ENCODE results near the gene TK2. TPM values are rescaled to one million over a fixed set of nuclear protein-coding genes. Genes with fewer than 3 reads are reported as not detected.

The TK2 gene
- total RNA-seq, 1 donor from 2014 or later, result 21.5 TPM

GRCh38 chr16:66592814-66593213 is 42.9 kb upstream of the TK2 start:
- Histone ChIP-seq H3K27me3 (no peaks in the 10 kb centered on the region), H3K4me3 (no peak overlapping the region), H3K36me3 (no peaks in the 10 kb centered on the region), H3K27ac (no peak overlapping the region), H3K4me1 (no peaks in the 10 kb centered on the region), H3K9me3 (no peaks in the 10 kb centered on the region)
- no peak for DNase-seq (ENCODE audit: low spot score in 2 of 2)
- no peak for TF ChIP-seq CTCF (IDR thresholded peaks at IDR 0.05)
- intact Hi-C loops (cut with DNase I), result no loop called here

DNA sequence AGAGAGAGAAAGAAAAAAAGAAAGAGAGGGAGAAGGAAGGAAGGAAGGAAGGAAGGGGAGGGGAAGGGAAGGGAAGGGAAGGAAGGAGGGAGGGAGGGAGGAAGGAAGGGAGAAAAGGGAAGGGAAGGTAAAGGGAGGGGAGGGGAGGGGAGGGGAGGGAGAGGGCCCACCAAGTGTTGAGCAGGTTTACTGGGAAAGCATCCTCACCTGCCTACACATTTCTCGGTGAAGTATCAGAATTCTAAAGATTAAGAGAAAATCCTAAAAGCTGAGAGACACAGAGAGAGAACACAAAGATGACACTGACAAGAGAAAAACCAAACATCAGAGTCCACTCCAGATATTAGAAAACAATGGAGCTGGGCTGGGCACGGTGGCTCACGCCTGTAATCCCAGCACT is 42.3 kb upstream of the TK2 start:
- intact Hi-C loops (cut with DNase I), result no loop called here

GRCh38 chr16:66591018-66591417 is 41.1 kb upstream of the TK2 start:
- H3K36me3 ChIP-seq, result no peaks in the 10 kb centered on the region
- no peak for TF ChIP-seq CTCF (IDR thresholded peaks at IDR 0.05)
- no peak for DNase-seq (ENCODE audit: low spot score in 2 of 2)
- H3K4me1 ChIP-seq, result no peaks in the 10 kb centered on the region
- H3K4me3 ChIP-seq, result no peak overlapping the region
- H3K27ac ChIP-seq, result no peak overlapping the region
- no peaks in the 10 kb centered on the region for H3K27me3 ChIP-seq
- intact Hi-C loops (cut with DNase I), result no loop called here
- no peaks in the 10 kb centered on the region for H3K9me3 ChIP-seq

More for the DNA sequence above, 42.3 kb upstream of the TK2 start:
- Histone ChIP-seq H3K27ac (no peak overlapping the region), H3K9me3 (no peaks in the 10 kb centered on the region), H3K4me1 (no peaks in the 10 kb centered on the region), H3K4me3 (no peak overlapping the region), H3K27me3 (no peaks in the 10 kb centered on the region), H3K36me3 (no peaks in the 10 kb centered on the region)
- TF ChIP-seq CTCF (IDR thresholded peaks at IDR 0.05), result no peak
- DNase-seq (ENCODE audit: low spot score in 2 of 2), result no peak

GRCh38 chr16:66590322-66590721 is 40.4 kb upstream of the TK2 start:
- Histone ChIP-seq H3K4me3 (no peak overlapping the region), H3K27ac (no peak overlapping the region), H3K36me3 (no peaks in the 10 kb centered on the region), H3K27me3 (no peaks in the 10 kb centered on the region), H3K9me3 (no peaks in the 10 kb centered on the region), H3K4me1 (no peaks in the 10 kb centered on the region)
- intact Hi-C loops (cut with DNase I), result no loop called here
- DNase-seq (ENCODE audit: low spot score in 2 of 2), result no peak
- no peak for TF ChIP-seq CTCF (IDR thresholded peaks at IDR 0.05)

DNA sequence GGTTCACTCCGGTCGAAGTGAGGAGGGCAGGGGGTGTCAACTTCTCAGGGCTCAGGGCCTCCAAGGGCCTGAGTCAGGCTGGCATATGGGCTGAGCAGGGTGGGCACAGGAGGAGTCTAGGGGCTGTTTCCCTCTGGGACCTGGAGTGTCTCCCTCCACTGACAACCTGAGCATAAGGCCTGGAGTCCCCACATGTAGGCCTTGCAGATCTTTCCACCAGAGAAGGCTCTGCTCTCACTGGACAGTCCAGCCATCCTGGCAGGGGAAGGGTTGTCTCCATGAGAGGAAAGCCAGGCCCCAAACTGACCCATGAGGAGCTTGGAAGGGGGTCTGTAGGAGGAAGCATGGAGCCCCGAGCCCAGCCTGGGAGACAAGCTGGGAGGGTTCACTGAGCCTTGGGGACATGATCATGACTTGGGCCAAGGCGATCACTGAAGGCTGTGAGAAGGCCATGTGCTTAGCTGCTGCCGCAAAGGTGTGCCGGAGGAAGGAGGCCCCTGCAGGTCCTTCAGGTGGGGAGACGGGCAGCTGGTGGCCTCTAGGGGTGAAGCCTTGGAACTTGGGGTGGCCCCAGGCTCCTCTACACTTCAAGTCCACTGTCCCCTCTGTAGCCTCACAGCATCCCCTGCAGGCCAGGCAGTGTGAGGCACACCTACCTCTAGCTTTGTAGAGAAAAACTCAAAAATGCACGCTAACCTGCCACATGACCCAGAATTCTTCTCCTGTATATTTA is 39.2 kb upstream of the TK2 start:
- intact Hi-C loops (cut with DNase I), result loop anchor here (1.0 kb wide), 1 partner anchor 183 kb away; no protein-coding TSS in a partner anchor
- TF ChIP-seq CTCF (IDR thresholded peaks at IDR 0.05), result peak; percentile 35 to 72 (median 54)

More for the DNA sequence above, 39.2 kb upstream of the TK2 start:
- Histone ChIP-seq H3K4me3 (no peak overlapping the region), H3K9me3 (no peaks in the 10 kb centered on the region), H3K27me3 (no peaks in the 10 kb centered on the region), H3K4me1 (no peaks in the 10 kb centered on the region), H3K27ac (no peak overlapping the region), H3K36me3 (no peaks in the 10 kb centered on the region)
- DNase-seq (ENCODE audit: low spot score in 2 of 2), result no peak

Data from ascending aorta (tissue), 2 donors.